GM13977 (cell line): ENCODE results near the gene DPYSL5.

Experiments used
- DNase-seq: peaks from one replicate; pipeline ENCODE4 v3.0.0; 2012; ENCODE audit warnings: low spot score
- in situ Hi-C: fragments of 300-500 bp; cut with MboI; formaldehyde crosslinking; loops from one replicate; pipeline ENCODE4 v1.12.0; 2022; ENCODE audit warnings: low sequenced_read_pairs, low pct_unique_long_range_greater_than_20kb, mixed read lengths, inconsistent platforms; ENCODE audit not compliant: unreplicated experiment
- TF ChIP-seq, protein P1 (sequence below): IDR thresholded peaks from 2 replicates; pipeline ENCODE4 v1.5.1; 2012; ENCODE audit warnings: mild to moderate bottlenecking, control low read depth; ENCODE audit not compliant: insufficient read depth; ENCODE audit errors: extremely low read depth, missing control alignments

DPYSL5 gene

GRCh38 chr2:26969077-26969844, 121.3 kb downstream of the DPYSL5 start:
- DNase-seq = no peak
- TF ChIP-seq, protein P1, sequence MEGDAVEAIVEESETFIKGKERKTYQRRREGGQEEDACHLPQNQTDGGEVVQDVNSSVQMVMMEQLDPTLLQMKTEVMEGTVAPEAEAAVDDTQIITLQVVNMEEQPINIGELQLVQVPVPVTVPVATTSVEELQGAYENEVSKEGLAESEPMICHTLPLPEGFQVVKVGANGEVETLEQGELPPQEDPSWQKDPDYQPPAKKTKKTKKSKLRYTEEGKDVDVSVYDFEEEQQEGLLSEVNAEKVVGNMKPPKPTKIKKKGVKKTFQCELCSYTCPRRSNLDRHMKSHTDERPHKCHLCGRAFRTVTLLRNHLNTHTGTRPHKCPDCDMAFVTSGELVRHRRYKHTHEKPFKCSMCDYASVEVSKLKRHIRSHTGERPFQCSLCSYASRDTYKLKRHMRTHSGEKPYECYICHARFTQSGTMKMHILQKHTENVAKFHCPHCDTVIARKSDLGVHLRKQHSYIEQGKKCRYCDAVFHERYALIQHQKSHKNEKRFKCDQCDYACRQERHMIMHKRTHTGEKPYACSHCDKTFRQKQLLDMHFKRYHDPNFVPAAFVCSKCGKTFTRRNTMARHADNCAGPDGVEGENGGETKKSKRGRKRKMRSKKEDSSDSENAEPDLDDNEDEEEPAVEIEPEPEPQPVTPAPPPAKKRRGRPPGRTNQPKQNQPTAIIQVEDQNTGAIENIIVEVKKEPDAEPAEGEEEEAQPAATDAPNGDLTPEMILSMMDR = no peak
- in situ Hi-C loops = loop anchor here (25.0 kb wide), 2 partner anchors 218 to 318 kb away; partner anchors contain the start of genes DNAJC5G and TRIM54

DNA sequence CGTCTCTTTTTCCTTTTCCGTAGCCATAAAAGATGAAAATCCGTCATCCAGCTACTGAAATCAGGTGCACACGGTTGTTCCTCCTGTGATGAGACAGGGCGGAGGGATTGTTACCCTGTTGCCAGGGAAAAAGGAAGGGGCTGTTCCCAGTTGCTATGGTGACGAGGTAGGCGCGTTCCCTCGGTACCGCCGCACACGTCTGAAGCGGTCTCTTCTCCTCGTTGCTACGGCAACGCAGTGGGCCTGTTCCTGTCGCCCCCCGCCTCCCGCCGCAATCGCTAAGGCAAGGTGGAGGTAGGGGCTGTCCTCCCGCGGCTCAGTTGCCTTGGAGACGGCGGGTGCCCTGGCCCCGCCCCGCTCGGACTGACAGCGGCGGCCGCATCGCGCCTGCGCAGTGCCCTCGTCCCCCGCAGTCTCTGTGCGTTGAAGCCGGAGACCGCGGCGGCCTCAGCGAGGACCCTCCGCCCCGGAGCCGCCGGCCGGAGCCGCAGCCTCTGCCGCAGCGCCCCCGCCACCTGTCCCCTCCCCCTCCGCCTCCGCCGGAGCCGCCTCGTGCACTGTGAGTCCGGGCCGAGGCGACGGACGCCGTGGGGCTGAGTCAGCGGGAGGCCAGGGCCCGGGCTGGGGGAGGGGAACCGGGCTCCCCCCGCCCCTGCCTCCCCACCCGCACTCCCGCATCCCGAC, 122.5 kb downstream of the DPYSL5 start, which contains the start of gene MAPRE3:
MAPRE3 (plus strand) TSS at position 394 of the 684 bp plus-strand sequence. CDS start 51,582 bp downstream, outside the sequence.
- TF ChIP-seq, protein P1 = no peak
- in situ Hi-C loops = loop anchor here (25.0 kb wide), 2 partner anchors 217 to 317 kb away; partner anchors contain the start of genes DNAJC5G and TRIM54
- DNase-seq = peak; percentile 95

GRCh38 chr2:26970928-26971627, 123.1 kb downstream of the DPYSL5 start:
- TF ChIP-seq, protein P1 = no peak
- DNase-seq = peak; percentile 29
- in situ Hi-C loops = loop anchor here (25.0 kb wide), 2 partner anchors 216 to 316 kb away; partner anchors contain the start of genes DNAJC5G and TRIM54

- no peak for DNase-seq
- in situ Hi-C loops = loop anchor here (25.0 kb wide), 2 partner anchors 215 to 315 kb away; partner anchors contain the start of genes DNAJC5G and TRIM54
- TF ChIP-seq, protein P1 = no peak
Measured at GRCh38 chr2:26971911-26972786, 124.2 kb downstream of the DPYSL5 start.

DNA sequence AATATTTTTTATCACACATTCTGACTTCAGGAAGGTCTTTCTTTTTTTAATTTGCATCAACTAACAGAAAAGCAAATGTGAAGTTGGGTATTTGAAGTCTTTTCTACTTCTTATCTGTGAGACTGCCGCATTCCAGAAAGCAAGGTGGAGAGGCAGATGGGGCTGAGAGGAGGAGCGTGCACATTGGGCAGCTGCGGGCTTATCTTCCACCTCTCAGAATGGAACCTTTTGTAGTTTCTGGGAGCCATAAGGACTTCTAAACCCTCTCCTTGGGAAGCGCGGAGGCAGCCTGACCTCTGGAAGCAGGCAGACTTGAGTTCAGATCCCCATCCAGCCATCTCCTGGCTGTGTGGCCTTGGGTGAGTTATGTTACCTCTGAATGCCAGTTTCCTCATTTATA, 126.4 kb downstream of the DPYSL5 start:
- in situ Hi-C loops = loop anchor here (25.0 kb wide), 2 partner anchors 213 to 313 kb away; partner anchors contain the start of genes DNAJC5G and TRIM54
- TF ChIP-seq, protein P1 = no peak
- DNase-seq = no peak
